ENCODE data around the gene MPPED2. TPM values are rescaled to one million over a fixed set of nuclear protein-coding genes. Genes with fewer than 3 reads are reported as not detected.

MPPED2 gene
- total RNA-seq, 1 donor from 2014 or later = 50.2 TPM

GRCh38 chr11:30429550-30429949, 156.6 kb downstream of the MPPED2 start:
- DNase-seq (ENCODE audit: low spot score) = no peak
- Mint-ChIP-seq H3K4me3 (ENCODE audit: unreplicated experiment) (no peak overlapping the region), H3K9me3 (ENCODE audit: unreplicated experiment) (no peaks in the 10 kb centered on the region), H3K27me3 (ENCODE audit: unreplicated experiment) (no peaks in the 10 kb centered on the region), H3K36me3 (ENCODE audit: low read depth, unreplicated experiment) (no peaks in the 10 kb centered on the region), H3K4me1 (ENCODE audit: unreplicated experiment) (peaks cover 11% of the 10 kb centered on the region), H3K27ac (ENCODE audit: unreplicated experiment) (no peak overlapping the region)
- no peak for TF ChIP-seq CTCF (IDR thresholded peaks at IDR 0.05; ENCODE audit: unreplicated experiment)

DNA sequence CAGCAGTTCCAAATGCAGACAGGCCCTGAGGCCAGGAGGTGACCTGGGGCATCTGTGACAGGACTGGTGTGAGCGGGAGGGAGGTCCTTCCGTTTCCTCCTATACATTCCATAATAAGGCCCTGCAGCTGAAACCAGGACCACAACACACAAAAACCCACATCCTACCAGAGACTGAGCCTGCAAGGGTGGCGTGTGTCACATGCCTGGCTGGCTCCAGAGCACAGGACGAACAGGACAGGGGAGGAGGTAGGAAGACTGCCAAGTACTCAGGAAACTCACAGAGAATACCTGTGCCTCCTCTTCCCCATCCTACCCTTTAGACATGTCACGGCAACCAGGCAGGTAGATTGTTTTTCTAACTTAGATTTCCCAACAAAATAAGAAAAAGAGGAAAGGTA, 159.4 kb downstream of the MPPED2 start:
- H3K9me3 Mint-ChIP-seq (ENCODE audit: unreplicated experiment) = no peaks in the 10 kb centered on the region
- no peaks in the 10 kb centered on the region for H3K27me3 Mint-ChIP-seq (ENCODE audit: unreplicated experiment)
- no peak for TF ChIP-seq CTCF (IDR thresholded peaks at IDR 0.05; ENCODE audit: unreplicated experiment)
- DNase-seq (ENCODE audit: low spot score) = no peak
- H3K4me3 Mint-ChIP-seq (ENCODE audit: unreplicated experiment) = no peak overlapping the region
- no peaks in the 10 kb centered on the region for H3K36me3 Mint-ChIP-seq (ENCODE audit: low read depth, unreplicated experiment)
- H3K4me1 Mint-ChIP-seq (ENCODE audit: unreplicated experiment) = peaks cover 29% of the 10 kb centered on the region
- no peak overlapping the region for H3K27ac Mint-ChIP-seq (ENCODE audit: unreplicated experiment)

- Mint-ChIP-seq H3K4me3 (ENCODE audit: unreplicated experiment) (no peak overlapping the region), H3K9me3 (ENCODE audit: unreplicated experiment) (no peaks in the 10 kb centered on the region), H3K27ac (ENCODE audit: unreplicated experiment) (no peak overlapping the region), H3K36me3 (ENCODE audit: low read depth, unreplicated experiment) (no peaks in the 10 kb centered on the region), H3K4me1 (ENCODE audit: unreplicated experiment) (peaks cover 33% of the 10 kb centered on the region), H3K27me3 (ENCODE audit: unreplicated experiment) (peaks cover 1% of the 10 kb centered on the region)
- DNase-seq (ENCODE audit: low spot score) = no peak
- TF ChIP-seq CTCF (IDR thresholded peaks at IDR 0.05; ENCODE audit: unreplicated experiment) = no peak
Observed at GRCh38 chr11:30424844-30425243, 161.3 kb downstream of the MPPED2 start.

DNA sequence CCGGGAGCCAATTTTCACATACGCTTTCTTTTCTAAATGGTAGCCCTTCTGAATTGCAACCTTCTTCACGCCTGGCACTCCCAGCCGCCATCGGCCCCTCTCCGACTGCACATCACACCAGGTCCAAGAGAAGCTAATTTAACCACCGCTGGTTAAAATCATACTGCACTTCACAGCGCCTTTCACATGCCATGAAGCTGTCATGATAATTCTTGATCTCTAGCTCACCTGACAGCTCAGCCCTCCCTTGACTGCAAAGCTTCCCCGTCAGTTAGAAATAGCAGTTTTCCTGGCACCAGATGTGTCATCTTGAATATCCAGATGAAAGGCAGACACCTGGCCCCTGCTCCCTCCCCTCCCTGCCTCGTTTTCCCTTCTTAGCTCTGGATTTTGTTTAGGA, 161.8 kb downstream of the MPPED2 start:
- no peak for DNase-seq (ENCODE audit: low spot score)
- Mint-ChIP-seq H3K4me1 (ENCODE audit: unreplicated experiment) (peaks cover 33% of the 10 kb centered on the region), H3K36me3 (ENCODE audit: low read depth, unreplicated experiment) (no peaks in the 10 kb centered on the region), H3K4me3 (ENCODE audit: unreplicated experiment) (no peak overlapping the region), H3K9me3 (ENCODE audit: unreplicated experiment) (no peaks in the 10 kb centered on the region), H3K27ac (ENCODE audit: unreplicated experiment) (no peak overlapping the region), H3K27me3 (ENCODE audit: unreplicated experiment) (peaks cover 1% of the 10 kb centered on the region)
- TF ChIP-seq CTCF (IDR thresholded peaks at IDR 0.05; ENCODE audit: unreplicated experiment) = no peak

DNA sequence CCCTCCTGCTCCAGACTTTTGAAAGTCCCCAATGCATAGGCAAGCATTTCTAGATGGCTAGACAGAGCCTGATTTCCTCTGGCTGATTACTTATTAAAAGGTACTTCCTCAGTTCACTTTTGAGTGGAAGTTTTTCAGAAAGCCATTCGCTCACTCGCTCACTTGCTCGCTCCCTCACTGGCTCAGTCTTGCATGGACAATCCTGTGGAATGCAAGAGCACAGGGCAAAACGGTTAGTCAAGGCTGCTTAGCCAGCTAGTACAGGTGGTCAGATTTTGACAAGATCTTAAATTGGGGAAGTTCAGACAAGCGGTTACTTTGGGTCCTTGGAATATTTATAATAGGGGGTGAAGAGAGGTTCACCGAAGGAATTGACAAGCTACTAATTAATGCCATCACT, 162.3 kb downstream of the MPPED2 start:
- Mint-ChIP-seq H3K4me1 (ENCODE audit: unreplicated experiment) (peaks cover 33% of the 10 kb centered on the region), H3K27me3 (ENCODE audit: unreplicated experiment) (peaks cover 1% of the 10 kb centered on the region), H3K4me3 (ENCODE audit: unreplicated experiment) (no peak overlapping the region), H3K9me3 (ENCODE audit: unreplicated experiment) (no peaks in the 10 kb centered on the region), H3K36me3 (ENCODE audit: low read depth, unreplicated experiment) (no peaks in the 10 kb centered on the region), H3K27ac (ENCODE audit: unreplicated experiment) (no peak overlapping the region)
- no peak for TF ChIP-seq CTCF (IDR thresholded peaks at IDR 0.05; ENCODE audit: unreplicated experiment)
- DNase-seq (ENCODE audit: low spot score) = no peak

Measured in endothelial cell (in vitro differentiated cells).